Mesenchymal stem cell (in vitro differentiated cells and primary cell): Measurements from ENCODE around the gene SLC7A14.

ENCODE experiments used
- DNase-seq: peaks from one replicate; pipeline ENCODE4 v3.0.0-alpha.2; 2013
- H2AFZ ChIP-seq: one replicate; pipeline ENCODE4 v1.6.1; 2013; ENCODE audit warnings: low read depth, mild to moderate bottlenecking, control low read depth, inconsistent platforms, low read length, moderate library complexity
- H2AK5ac ChIP-seq: 2 replicates; pipeline ENCODE4 v1.6.1; 2013; ENCODE audit warnings: low read length, moderate library complexity, mild to moderate bottlenecking, inconsistent platforms; ENCODE audit not compliant: severe bottlenecking
- H2BK120ac ChIP-seq: one replicate; pipeline ENCODE4 v1.6.1; 2013; ENCODE audit warnings: low read depth, mild to moderate bottlenecking, inconsistent platforms, low read length, moderate library complexity
- H2BK12ac ChIP-seq, 2 experiments: one replicate each; pipeline ENCODE4 v1.6.1; 2013; ENCODE audit warnings: inconsistent platforms in 2 of 2, low read length in 2 of 2, mild to moderate bottlenecking in 2 of 2, moderate library complexity in 2 of 2, control low read depth in 1 of 2
- H2BK15ac ChIP-seq: one replicate; pipeline ENCODE4 v1.6.1; 2013; ENCODE audit warnings: mild to moderate bottlenecking, low read depth, inconsistent platforms; ENCODE audit not compliant: poor library complexity, severe bottlenecking
- H2BK5ac ChIP-seq: 2 replicates; pipeline ENCODE4 v1.6.1; 2013; ENCODE audit warnings: low read depth, mild to moderate bottlenecking, low read length, control low read depth, inconsistent platforms; ENCODE audit not compliant: poor library complexity, severe bottlenecking
- H3K14ac ChIP-seq, 2 experiments: one replicate each; pipeline ENCODE4 v1.6.1; 2013; ENCODE audit warnings: inconsistent platforms in 2 of 2, low read length in 2 of 2, control low read depth in 1 of 2, mild to moderate bottlenecking in 1 of 2, moderate library complexity in 1 of 2
- H3K18ac ChIP-seq, 2 experiments: one replicate each; pipeline ENCODE4 v1.6.1; 2013; ENCODE audit warnings: inconsistent platforms in 2 of 2, low read length in 2 of 2, control low read depth in 1 of 2, low read depth in 1 of 2, mild to moderate bottlenecking in 1 of 2
- H3K23ac ChIP-seq, 2 experiments: one replicate each; pipeline ENCODE4 v1.6.1; 2013; ENCODE audit warnings: inconsistent platforms in 2 of 2, low read length in 2 of 2, mild to moderate bottlenecking in 2 of 2, moderate library complexity in 2 of 2, control low read depth in 1 of 2
- H3K27ac ChIP-seq: 2 replicates; pipeline ENCODE4 v1.5.1; 2013; ENCODE audit warnings: mild to moderate bottlenecking, moderate library complexity, low read length, control low read depth, inconsistent platforms; ENCODE audit not compliant: poor library complexity, severe bottlenecking
- H3K27me3 ChIP-seq, 2 experiments: 2 replicates each; pipeline versions ENCODE4 v1.6.1 to v1.7.0; 2013; ENCODE audit warnings: low read length in 2 of 2, mild to moderate bottlenecking in 2 of 2, moderate library complexity in 2 of 2, control low read depth in 1 of 2, inconsistent platforms in 1 of 2; ENCODE audit not compliant: control insufficient read depth in 1 of 2, insufficient read depth in 1 of 2
- H3K36me3 ChIP-seq, 2 experiments: 2 replicates each; pipeline versions ENCODE4 v1.6.1 to v1.7.0; 2013; ENCODE audit warnings: low read length in 2 of 2, control low read depth in 1 of 2, inconsistent platforms in 1 of 2, low read depth in 1 of 2, mild to moderate bottlenecking in 1 of 2; ENCODE audit not compliant: insufficient read depth in 2 of 2, control insufficient read depth in 1 of 2
- H3K4ac ChIP-seq, 2 experiments: one replicate each; pipeline ENCODE4 v1.6.1; 2013; ENCODE audit warnings: inconsistent platforms in 2 of 2, low read length in 2 of 2, mild to moderate bottlenecking in 2 of 2, moderate library complexity in 2 of 2, control low read depth in 1 of 2, low read depth in 1 of 2
- H3K4me1 ChIP-seq: 2 replicates; pipeline ENCODE4 v1.6.1; 2013; ENCODE audit warnings: low read depth, low read length, control low read depth; ENCODE audit not compliant: control insufficient read depth, insufficient read depth
- H3K4me2 ChIP-seq: 2 replicates; pipeline ENCODE4 v1.6.1; 2013; ENCODE audit warnings: low read length, mild to moderate bottlenecking, inconsistent platforms; ENCODE audit not compliant: poor library complexity, severe bottlenecking
- H3K4me3 ChIP-seq, 2 experiments: 2 replicates each; pipeline versions ENCODE4 v1.5.1 to v1.7.0; 2013; ENCODE audit warnings: low read length in 2 of 2, mild to moderate bottlenecking in 2 of 2, control low read depth in 1 of 2, low read depth in 1 of 2; ENCODE audit not compliant: insufficient read depth in 1 of 2
- H3K79me1 ChIP-seq: replicated peaks from 2 replicates; pipeline ENCODE4 v1.6.1; 2013; ENCODE audit warnings: mild to moderate bottlenecking, control low read depth, low read length, inconsistent platforms; ENCODE audit not compliant: poor library complexity, severe bottlenecking
- H3K9ac ChIP-seq: 2 replicates; pipeline ENCODE4 v1.7.0; 2013; ENCODE audit warnings: mild to moderate bottlenecking, low read length, moderate library complexity
- H3K9me3 ChIP-seq: 2 replicates; pipeline ENCODE4 v1.7.0; 2013; ENCODE audit warnings: mild to moderate bottlenecking, low read length; ENCODE audit not compliant: control insufficient read depth
- H4K8ac ChIP-seq: one replicate; pipeline ENCODE4 v1.6.1; 2013; ENCODE audit warnings: inconsistent platforms, mild to moderate bottlenecking, low read length, moderate library complexity
- H4K91ac ChIP-seq: one replicate; pipeline ENCODE4 v1.6.1; 2013; ENCODE audit warnings: mild to moderate bottlenecking, low read length, inconsistent platforms
- WGBS: methylation state at CpG from one replicate; pipeline ENCODE4 v1.1.7; 2013; ENCODE audit warnings: mixed read lengths; 5-methylcytosine and 5-hydroxymethylcytosine counted together

Gene SLC7A14

DNA sequence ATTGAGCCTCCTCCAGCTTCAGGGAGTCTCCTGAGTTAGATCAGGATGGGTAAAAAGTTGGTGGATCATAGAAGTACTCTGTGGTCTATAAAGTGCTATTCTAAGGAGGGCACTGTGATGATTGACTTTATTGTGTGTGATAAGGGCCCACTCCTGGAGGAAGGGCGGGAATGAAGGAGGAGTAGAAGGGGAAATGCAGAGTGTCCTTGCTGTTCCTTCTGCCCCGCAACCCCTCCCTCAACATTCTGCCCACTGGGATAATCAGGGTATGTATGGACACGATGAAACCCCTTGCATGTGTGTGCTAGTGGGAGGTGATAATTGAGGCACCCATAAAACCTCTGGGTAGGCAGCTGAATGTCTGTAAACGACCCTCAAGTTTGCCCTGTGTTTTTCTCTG is 101.0 kb downstream of the SLC7A14 start:
- Histone ChIP-seq H3K4ac (no peak overlapping the region), H3K27ac (no peak overlapping the region), H3K9ac (peak overlapping the region; percentile 1), H3K14ac (no peak overlapping the region), H3K4me2 (no peak overlapping the region), H4K8ac (no peak overlapping the region), H3K4me3 (no peak overlapping the region), H3K23ac (no peak overlapping the region), H2BK120ac (no peak overlapping the region), H3K9me3 (no peaks in the 10 kb centered on the region), H3K4me1 (peaks cover 1% of the 10 kb centered on the region), H2AK5ac (no peak overlapping the region), H2BK5ac (no peak overlapping the region), H2BK15ac (no peak overlapping the region), H3K18ac (no peak overlapping the region), H2AFZ (no peak overlapping the region), H4K91ac (no peak overlapping the region), H3K36me3 (peaks cover 3 to 56% of the 10 kb centered on the region in 2 experiments), H2BK12ac (peak overlapping the region in 1 of 2 experiments; percentile 22), H3K79me1 (no peaks in the 10 kb centered on the region), H3K27me3 (peaks cover 0 to 8% of the 10 kb centered on the region in 2 experiments)
- no peak for DNase-seq
- 88% methylated on average over 3 of the region's 4 CpGs for WGBS

DNA sequence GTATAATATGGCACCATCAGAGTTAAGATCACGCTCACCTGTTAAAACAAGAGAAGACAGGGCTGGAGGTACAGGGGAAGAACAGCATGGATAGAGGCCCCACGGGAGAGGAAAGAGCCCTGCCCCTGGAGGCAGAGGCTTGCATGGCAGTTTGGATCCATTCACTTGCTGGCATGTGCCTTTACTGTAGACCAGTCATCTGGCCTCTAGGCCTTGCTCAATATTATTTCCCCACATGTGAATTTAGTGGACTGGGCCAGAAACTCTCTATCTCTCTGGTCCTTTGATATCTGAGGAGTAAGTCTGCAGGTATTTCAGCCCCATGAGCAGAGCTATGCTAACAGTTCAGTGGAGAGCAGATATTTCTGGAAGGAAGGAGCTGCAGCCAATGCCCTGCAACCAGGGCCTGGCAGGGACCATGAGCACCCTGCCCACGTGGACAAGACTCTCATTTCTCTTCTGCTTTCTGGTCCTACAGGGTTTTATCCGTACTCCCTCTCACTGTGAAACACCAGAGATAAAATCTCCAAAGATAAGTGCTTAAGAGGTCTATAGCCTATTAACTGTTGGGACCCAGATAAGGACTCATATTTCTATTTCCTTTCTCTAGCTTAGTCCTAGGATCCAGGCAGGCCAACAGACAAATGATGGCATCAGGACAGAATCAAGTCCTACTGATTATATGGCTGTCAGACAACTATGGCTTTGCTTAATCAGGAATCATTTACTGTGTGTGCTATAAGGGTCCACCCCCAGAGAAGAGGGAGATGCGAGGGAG is 102.2 kb downstream of the SLC7A14 start:
- no peak for DNase-seq
- Histone ChIP-seq H3K27me3 (peaks cover 0 to 8% of the 10 kb centered on the region in 2 experiments), H3K9me3 (no peaks in the 10 kb centered on the region), H2AK5ac (no peak overlapping the region), H2BK120ac (no peak overlapping the region), H2AFZ (no peak overlapping the region), H3K36me3 (peaks cover 3 to 63% of the 10 kb centered on the region in 2 experiments), H4K8ac (peak overlapping the region; percentile 0), H2BK15ac (no peak overlapping the region), H3K4ac (no peak overlapping the region), H4K91ac (no peak overlapping the region), H2BK12ac (no peak overlapping the region), H3K4me2 (no peak overlapping the region), H3K27ac (no peak overlapping the region), H3K79me1 (no peaks in the 10 kb centered on the region), H3K18ac (no peak overlapping the region), H3K9ac (no peak overlapping the region), H3K4me1 (peaks cover 1% of the 10 kb centered on the region), H3K14ac (no peak overlapping the region), H3K4me3 (no peak overlapping the region), H2BK5ac (no peak overlapping the region), H3K23ac (no peak overlapping the region)
- 62% methylated on average over 4 of the region's 5 CpGs for WGBS

DNA sequence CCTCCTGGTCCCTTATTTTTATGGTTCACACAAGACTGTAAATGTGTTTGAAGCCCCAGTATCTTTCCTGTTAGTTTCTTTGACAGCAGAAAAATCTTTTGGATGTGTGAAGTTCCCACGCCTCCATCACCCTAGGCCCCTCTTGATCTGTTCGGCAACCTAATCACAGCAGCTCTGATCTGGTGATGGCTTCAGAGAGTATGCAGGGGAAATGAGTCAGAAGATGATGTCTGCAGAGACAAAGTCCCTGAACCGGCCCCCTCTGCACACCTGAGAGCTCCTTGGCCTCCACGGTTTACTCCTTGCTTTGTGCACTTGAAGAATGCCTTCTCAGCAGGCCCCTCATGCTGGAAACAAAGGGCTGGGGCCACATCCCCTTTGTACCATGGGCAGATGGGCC is 103.7 kb downstream of the SLC7A14 start:
- peaks cover 1% of the 10 kb centered on the region for H3K4me1 ChIP-seq
- H2BK12ac ChIP-seq = no peak overlapping the region
- H3K23ac ChIP-seq = no peak overlapping the region
- H2BK120ac ChIP-seq = no peak overlapping the region
- no peak overlapping the region for H2AK5ac ChIP-seq
- H3K4me2 ChIP-seq = no peak overlapping the region
- no peak overlapping the region for H2BK15ac ChIP-seq
- no peak overlapping the region for H3K4me3 ChIP-seq
- no peak overlapping the region for H2AFZ ChIP-seq
- no peak overlapping the region for H3K18ac ChIP-seq
- H4K8ac ChIP-seq = no peak overlapping the region
- no peaks in the 10 kb centered on the region for H3K9me3 ChIP-seq
- peaks cover 3 to 63% of the 10 kb centered on the region in 2 experiments for H3K36me3 ChIP-seq
- peaks cover 0 to 8% of the 10 kb centered on the region in 2 experiments for H3K27me3 ChIP-seq
- H3K27ac ChIP-seq = no peak overlapping the region
- no peak overlapping the region for H2BK5ac ChIP-seq
- H4K91ac ChIP-seq = no peak overlapping the region
- no peak for DNase-seq
- 82% methylated on average over 4 of the region's 4 CpGs for WGBS
- H3K9ac ChIP-seq = no peak overlapping the region
- H3K14ac ChIP-seq = no peak overlapping the region
- H3K79me1 ChIP-seq = no peaks in the 10 kb centered on the region
- H3K4ac ChIP-seq = no peak overlapping the region

DNA sequence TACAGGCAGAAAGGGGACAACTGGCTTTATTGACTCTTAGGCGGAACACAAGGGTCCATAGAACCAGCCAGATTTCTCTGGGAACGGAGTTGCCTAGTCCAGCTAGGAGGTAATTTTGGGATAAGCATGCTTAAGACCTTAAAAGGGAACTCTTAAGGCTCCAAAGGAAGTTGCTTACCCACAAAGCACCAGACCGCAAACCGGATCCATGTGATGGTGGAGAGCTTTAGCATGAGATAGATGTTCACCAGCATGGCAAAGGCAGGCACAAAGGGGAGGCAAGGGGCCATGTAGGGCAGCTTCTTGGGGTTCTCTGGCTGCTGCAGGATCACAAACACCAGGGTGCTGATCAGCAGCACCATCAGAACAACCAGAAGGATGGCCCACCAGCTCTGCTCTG is 105.8 kb downstream of the SLC7A14 start:
- Histone ChIP-seq H3K4ac (no peak overlapping the region), H3K23ac (no peak overlapping the region), H3K18ac (no peak overlapping the region), H3K27me3 (no peaks in the 10 kb centered on the region), H3K79me1 (no peaks in the 10 kb centered on the region), H2AK5ac (no peak overlapping the region), H2BK12ac (no peak overlapping the region), H3K9me3 (no peaks in the 10 kb centered on the region), H3K36me3 (peaks cover 0 to 54% of the 10 kb centered on the region in 2 experiments), H2BK5ac (no peak overlapping the region), H3K4me2 (no peak overlapping the region), H2BK120ac (no peak overlapping the region), H3K27ac (no peak overlapping the region), H3K4me1 (peaks cover 6% of the 10 kb centered on the region), H3K14ac (no peak overlapping the region), H4K8ac (no peak overlapping the region), H2BK15ac (no peak overlapping the region), H2AFZ (no peak overlapping the region), H4K91ac (no peak overlapping the region), H3K4me3 (no peak overlapping the region), H3K9ac (no peak overlapping the region)
- WGBS = 98% methylated on average over 4 of the region's 4 CpGs
- no peak for DNase-seq
